ENCODE measurements around the gene RNH1. TPM values are rescaled to one million over a fixed set of nuclear protein-coding genes. Genes with fewer than 3 reads are reported as not detected.

The RNH1 gene
- total RNA-seq, 2 donors from 2014 or later = 42.7 to 43.2 TPM

GRCh38 chr11:501683-502287 lies 5.3 kb downstream of the RNH1 start:
- Histone ChIP-seq H3K4me1 (ENCODE audit: control insufficient read depth, insufficient read depth, low read length) (no peaks in the 10 kb centered on the region), H3K9ac (ENCODE audit: extremely low read depth, low read length, poor library complexity, severe bottlenecking) (no peak overlapping the region), H3K27ac (ENCODE audit: low read depth, low read length) (no peak overlapping the region), H3K9me3 (ENCODE audit: control insufficient read depth, low read length) (peaks cover 5% of the 10 kb centered on the region), H3K27me3 (ENCODE audit: control insufficient read depth, insufficient read depth, low read length, poor library complexity, severe bottlenecking) (no peaks in the 10 kb centered on the region), H3K4me3 (ENCODE audit: low read length) (no peak overlapping the region), H3K36me3 (ENCODE audit: control insufficient read depth, insufficient read depth, low read length) (peaks cover 41% of the 10 kb centered on the region)
- Mint-ChIP-seq H3K4me3 (no peak overlapping the region), H3K9me3 (peaks cover 11% of the 10 kb centered on the region), H3K27me3 (ENCODE audit: insufficient read depth) (peaks cover 2% of the 10 kb centered on the region), H3K4me1 (no peaks in the 10 kb centered on the region), H3K36me3 (ENCODE audit: low read depth) (peaks cover 37% of the 10 kb centered on the region), H3K27ac (peak overlapping the region; percentile 7)
- DNase-seq = no peak
- TF ChIP-seq, protein P1, sequence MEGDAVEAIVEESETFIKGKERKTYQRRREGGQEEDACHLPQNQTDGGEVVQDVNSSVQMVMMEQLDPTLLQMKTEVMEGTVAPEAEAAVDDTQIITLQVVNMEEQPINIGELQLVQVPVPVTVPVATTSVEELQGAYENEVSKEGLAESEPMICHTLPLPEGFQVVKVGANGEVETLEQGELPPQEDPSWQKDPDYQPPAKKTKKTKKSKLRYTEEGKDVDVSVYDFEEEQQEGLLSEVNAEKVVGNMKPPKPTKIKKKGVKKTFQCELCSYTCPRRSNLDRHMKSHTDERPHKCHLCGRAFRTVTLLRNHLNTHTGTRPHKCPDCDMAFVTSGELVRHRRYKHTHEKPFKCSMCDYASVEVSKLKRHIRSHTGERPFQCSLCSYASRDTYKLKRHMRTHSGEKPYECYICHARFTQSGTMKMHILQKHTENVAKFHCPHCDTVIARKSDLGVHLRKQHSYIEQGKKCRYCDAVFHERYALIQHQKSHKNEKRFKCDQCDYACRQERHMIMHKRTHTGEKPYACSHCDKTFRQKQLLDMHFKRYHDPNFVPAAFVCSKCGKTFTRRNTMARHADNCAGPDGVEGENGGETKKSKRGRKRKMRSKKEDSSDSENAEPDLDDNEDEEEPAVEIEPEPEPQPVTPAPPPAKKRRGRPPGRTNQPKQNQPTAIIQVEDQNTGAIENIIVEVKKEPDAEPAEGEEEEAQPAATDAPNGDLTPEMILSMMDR (conservative IDR thresholded peaks at IDR 0.05) = no peak
- WGBS, 2 experiments (ENCODE audit: insufficient coverage in 1 of 2, insufficient read length in 1 of 2) = 92 to 94% methylated on average over 18 to 19 of the region's 19 CpGs

DNA sequence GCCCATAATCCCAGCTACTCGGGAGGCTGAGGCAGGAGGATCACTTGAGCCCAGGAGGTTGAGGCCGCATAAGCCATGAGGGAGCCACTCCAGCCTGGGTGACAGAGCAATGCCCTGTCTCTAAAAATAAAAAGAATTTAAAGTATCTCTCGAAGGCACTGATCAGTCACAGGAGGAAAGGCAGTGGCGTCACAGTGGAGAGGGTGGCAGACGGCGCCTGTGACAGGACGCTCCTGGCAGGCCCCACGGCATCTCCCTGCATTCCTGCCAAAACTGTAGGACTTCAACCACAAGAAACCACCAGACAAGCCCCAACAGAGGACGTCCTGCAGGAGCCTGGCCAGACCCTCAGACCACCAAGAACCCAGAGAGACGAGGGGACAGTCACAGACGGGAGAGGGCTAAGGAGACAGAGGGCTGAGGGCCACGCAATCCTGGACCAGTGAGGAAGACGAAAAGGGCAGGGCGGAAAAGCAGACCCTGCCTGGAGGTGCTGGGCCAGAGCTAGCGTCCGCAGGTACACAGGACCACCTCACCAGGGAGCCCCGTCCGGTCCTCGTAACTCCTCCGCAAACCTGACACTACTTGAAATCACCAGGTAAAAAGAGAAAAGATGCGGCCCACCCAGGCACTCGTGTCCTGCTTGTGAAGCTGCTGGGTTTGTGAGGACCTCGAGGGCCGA lies 5.9 kb downstream of the RNH1 start:
- peaks cover 5% of the 10 kb centered on the region for H3K9me3 ChIP-seq (ENCODE audit: control insufficient read depth, low read length)
- no peaks in the 10 kb centered on the region for H3K4me1 ChIP-seq (ENCODE audit: control insufficient read depth, insufficient read depth, low read length)
- no peak for DNase-seq
- TF ChIP-seq, protein P1 (conservative IDR thresholded peaks at IDR 0.05) = no peak
- Mint-ChIP-seq H3K36me3 (ENCODE audit: low read depth) (peaks cover 42% of the 10 kb centered on the region), H3K9me3 (peaks cover 11% of the 10 kb centered on the region), H3K4me1 (no peaks in the 10 kb centered on the region), H3K27ac (no peak overlapping the region), H3K4me3 (no peak overlapping the region), H3K27me3 (ENCODE audit: insufficient read depth) (peaks cover 2% of the 10 kb centered on the region)
- no peak overlapping the region for H3K27ac ChIP-seq (ENCODE audit: low read depth, low read length)
- H3K27me3 ChIP-seq (ENCODE audit: control insufficient read depth, insufficient read depth, low read length, poor library complexity, severe bottlenecking) = no peaks in the 10 kb centered on the region
- H3K36me3 ChIP-seq (ENCODE audit: control insufficient read depth, insufficient read depth, low read length) = peaks cover 41% of the 10 kb centered on the region
- no peak overlapping the region for H3K9ac ChIP-seq (ENCODE audit: extremely low read depth, low read length, poor library complexity, severe bottlenecking)
- 95 to 96% methylated on average over 21 to 24 of the region's 24 CpGs for WGBS, 2 experiments (ENCODE audit: insufficient coverage in 1 of 2, insufficient read length in 1 of 2)
- no peak overlapping the region for H3K4me3 ChIP-seq (ENCODE audit: low read length)

- H3K9me3 Mint-ChIP-seq = peaks cover 11% of the 10 kb centered on the region
- Histone ChIP-seq H3K4me1 (ENCODE audit: control insufficient read depth, insufficient read depth, low read length) (no peaks in the 10 kb centered on the region), H3K4me3 (ENCODE audit: low read length) (no peak overlapping the region), H3K9ac (ENCODE audit: extremely low read depth, low read length, poor library complexity, severe bottlenecking) (no peak overlapping the region), H3K9me3 (ENCODE audit: control insufficient read depth, low read length) (peaks cover 5% of the 10 kb centered on the region), H3K27ac (ENCODE audit: low read depth, low read length) (no peak overlapping the region), H3K36me3 (ENCODE audit: control insufficient read depth, insufficient read depth, low read length) (peaks cover 48% of the 10 kb centered on the region), H3K27me3 (ENCODE audit: control insufficient read depth, insufficient read depth, low read length, poor library complexity, severe bottlenecking) (no peaks in the 10 kb centered on the region)
- peak; percentile 33 for DNase-seq
- H3K36me3 Mint-ChIP-seq (ENCODE audit: low read depth) = peaks cover 51% of the 10 kb centered on the region
- TF ChIP-seq, protein P1 (conservative IDR thresholded peaks at IDR 0.05) = no peak
- no peak overlapping the region for H3K27ac Mint-ChIP-seq
- H3K4me1 Mint-ChIP-seq = no peaks in the 10 kb centered on the region
- 92 to 97% methylated on average over 19 to 24 of the region's 24 CpGs for WGBS, 2 experiments (ENCODE audit: insufficient coverage in 1 of 2, insufficient read length in 1 of 2)
- no peaks in the 10 kb centered on the region for H3K27me3 Mint-ChIP-seq (ENCODE audit: insufficient read depth)
- H3K4me3 Mint-ChIP-seq = no peak overlapping the region
Measured at GRCh38 chr11:499201-500076, 7.6 kb downstream of the RNH1 start.

Data from endodermal cell (in vitro differentiated cells).